ENCODE data around the gene LARGE1. TPM values are rescaled to one million over a fixed set of nuclear protein-coding genes. Genes with fewer than 3 reads are reported as not detected.

LARGE1 gene
- total RNA-seq, 1 experiment from 2014 or later = 2.5 TPM

DNA sequence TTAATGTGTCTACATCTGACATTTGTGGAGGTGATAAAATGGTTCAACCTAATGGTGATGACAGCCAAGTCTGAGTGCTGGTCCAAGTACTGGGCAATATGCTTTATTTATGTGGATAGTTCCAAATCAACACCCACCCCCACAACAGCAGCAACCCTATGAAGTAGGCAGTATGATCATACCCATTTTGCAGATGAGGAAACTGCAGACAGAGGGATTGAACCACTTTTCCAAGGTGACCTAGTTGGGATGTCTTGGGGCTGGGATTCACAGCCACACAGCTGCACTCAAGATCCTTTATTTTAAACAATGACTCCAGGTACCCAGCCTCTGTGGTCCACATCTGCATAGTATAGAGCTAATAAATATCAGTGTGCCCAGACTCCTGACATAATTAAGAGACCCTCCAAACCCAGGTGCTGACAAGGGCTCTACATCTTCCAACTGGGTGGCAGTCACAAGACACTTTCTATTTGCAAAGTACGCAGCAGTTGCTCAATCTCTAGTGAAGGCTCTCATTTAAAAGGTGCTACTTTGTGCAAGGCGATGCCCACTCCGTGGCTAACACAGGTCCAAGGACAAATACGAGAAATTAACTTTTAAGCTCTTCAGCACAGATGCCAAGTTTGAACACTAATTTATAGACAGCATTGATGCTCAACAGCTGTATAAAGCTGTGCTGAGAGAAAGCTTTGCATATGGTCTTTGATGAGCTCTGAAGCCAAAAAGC is 426.6 kb downstream of the LARGE1 start:
- no peak overlapping the region for H3K27ac ChIP-seq (ENCODE audit: low read length)
- ATAC-seq = no peak

DNA sequence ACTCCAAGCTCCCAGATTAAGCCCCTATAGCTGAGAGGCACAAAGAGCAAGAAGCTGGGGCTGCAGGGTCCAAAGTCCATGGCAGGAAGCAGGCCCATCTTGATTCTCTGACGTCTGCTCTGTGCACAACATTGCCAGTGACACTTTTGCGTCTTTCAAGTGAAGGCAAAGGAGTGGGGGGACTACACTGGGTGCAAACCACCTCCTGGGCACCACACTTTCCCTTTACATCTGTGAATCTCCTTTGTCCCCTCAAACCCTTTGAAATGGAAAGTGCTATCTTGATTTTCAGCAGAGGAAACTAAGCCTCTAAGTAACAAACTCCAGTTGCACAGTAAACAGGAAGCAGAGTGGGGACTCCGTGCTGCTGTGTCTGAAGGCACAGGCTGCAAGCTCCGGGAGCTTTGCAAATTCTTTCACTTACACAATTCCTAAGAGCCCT is 428.0 kb downstream of the LARGE1 start:
- Histone ChIP-seq H3K4me3 (ENCODE audit: low read depth in 2 of 2, low read length in 2 of 2) (no peak overlapping the region), H3K4me1 (ENCODE audit: control insufficient read depth, insufficient read depth, low read length) (no peaks in the 10 kb centered on the region), H3K27ac (ENCODE audit: low read length) (no peak overlapping the region), H3K9me3 (ENCODE audit: control insufficient read depth, insufficient read depth, low read depth, low read length) (no peaks in the 10 kb centered on the region), H3K36me3 (ENCODE audit: control insufficient read depth, insufficient read depth, low read length) (no peaks in the 10 kb centered on the region), H3K27me3 (ENCODE audit: control insufficient read depth, insufficient read depth, low read length) (no peaks in the 10 kb centered on the region)
- no peak for DNase-seq (ENCODE audit: low read depth, low spot score)
- ChIA-PET POLR2A (no interaction called here), CTCF (no interaction called here)
- no TSS peak for BruUV-seq (replicated peaks)
- in situ Hi-C loops (cut with HindIII; ENCODE audit: low pct_unique_long_range_greater_than_20kb, low sequenced_read_pairs) = no loop called here
- no peak for TF ChIP-seq SIN3A (IDR thresholded peaks at IDR 0.05; ENCODE audit: borderline replicate concordance, insufficient read depth, low read depth, low read length)
- no peak for TF ChIP-seq TCF7L2 (IDR thresholded peaks at IDR 0.05; ENCODE audit: low read depth, low read length)
- no peak for TF ChIP-seq POLR2AphosphoS5 (IDR thresholded peaks at IDR 0.05; ENCODE audit: low read depth, low read length)
- TF ChIP-seq, protein P1, sequence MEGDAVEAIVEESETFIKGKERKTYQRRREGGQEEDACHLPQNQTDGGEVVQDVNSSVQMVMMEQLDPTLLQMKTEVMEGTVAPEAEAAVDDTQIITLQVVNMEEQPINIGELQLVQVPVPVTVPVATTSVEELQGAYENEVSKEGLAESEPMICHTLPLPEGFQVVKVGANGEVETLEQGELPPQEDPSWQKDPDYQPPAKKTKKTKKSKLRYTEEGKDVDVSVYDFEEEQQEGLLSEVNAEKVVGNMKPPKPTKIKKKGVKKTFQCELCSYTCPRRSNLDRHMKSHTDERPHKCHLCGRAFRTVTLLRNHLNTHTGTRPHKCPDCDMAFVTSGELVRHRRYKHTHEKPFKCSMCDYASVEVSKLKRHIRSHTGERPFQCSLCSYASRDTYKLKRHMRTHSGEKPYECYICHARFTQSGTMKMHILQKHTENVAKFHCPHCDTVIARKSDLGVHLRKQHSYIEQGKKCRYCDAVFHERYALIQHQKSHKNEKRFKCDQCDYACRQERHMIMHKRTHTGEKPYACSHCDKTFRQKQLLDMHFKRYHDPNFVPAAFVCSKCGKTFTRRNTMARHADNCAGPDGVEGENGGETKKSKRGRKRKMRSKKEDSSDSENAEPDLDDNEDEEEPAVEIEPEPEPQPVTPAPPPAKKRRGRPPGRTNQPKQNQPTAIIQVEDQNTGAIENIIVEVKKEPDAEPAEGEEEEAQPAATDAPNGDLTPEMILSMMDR (IDR thresholded peaks at IDR 0.05) = no peak
- TF ChIP-seq, protein P2, sequence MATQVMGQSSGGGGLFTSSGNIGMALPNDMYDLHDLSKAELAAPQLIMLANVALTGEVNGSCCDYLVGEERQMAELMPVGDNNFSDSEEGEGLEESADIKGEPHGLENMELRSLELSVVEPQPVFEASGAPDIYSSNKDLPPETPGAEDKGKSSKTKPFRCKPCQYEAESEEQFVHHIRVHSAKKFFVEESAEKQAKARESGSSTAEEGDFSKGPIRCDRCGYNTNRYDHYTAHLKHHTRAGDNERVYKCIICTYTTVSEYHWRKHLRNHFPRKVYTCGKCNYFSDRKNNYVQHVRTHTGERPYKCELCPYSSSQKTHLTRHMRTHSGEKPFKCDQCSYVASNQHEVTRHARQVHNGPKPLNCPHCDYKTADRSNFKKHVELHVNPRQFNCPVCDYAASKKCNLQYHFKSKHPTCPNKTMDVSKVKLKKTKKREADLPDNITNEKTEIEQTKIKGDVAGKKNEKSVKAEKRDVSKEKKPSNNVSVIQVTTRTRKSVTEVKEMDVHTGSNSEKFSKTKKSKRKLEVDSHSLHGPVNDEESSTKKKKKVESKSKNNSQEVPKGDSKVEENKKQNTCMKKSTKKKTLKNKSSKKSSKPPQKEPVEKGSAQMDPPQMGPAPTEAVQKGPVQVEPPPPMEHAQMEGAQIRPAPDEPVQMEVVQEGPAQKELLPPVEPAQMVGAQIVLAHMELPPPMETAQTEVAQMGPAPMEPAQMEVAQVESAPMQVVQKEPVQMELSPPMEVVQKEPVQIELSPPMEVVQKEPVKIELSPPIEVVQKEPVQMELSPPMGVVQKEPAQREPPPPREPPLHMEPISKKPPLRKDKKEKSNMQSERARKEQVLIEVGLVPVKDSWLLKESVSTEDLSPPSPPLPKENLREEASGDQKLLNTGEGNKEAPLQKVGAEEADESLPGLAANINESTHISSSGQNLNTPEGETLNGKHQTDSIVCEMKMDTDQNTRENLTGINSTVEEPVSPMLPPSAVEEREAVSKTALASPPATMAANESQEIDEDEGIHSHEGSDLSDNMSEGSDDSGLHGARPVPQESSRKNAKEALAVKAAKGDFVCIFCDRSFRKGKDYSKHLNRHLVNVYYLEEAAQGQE (IDR thresholded peaks at IDR 0.05; ENCODE audit: insufficient read depth in 1 of 2, low read depth in 2 of 2, low read length in 1 of 2) = no peak
- intact Hi-C loops (cut with micrococcal nuclease; ENCODE audit: unreplicated experiment) = no loop called here
- ATAC-seq = no peak

More for the DNA sequence above, 426.6 kb downstream of the LARGE1 start:
- in situ Hi-C loops (cut with HindIII; ENCODE audit: low pct_unique_long_range_greater_than_20kb, low sequenced_read_pairs) (no loop called here), intact Hi-C loops (cut with micrococcal nuclease; ENCODE audit: unreplicated experiment) (no loop called here)
- Histone ChIP-seq H3K4me3 (ENCODE audit: low read depth in 2 of 2, low read length in 2 of 2) (no peak overlapping the region), H3K9me3 (ENCODE audit: control insufficient read depth, insufficient read depth, low read depth, low read length) (no peaks in the 10 kb centered on the region), H3K36me3 (ENCODE audit: control insufficient read depth, insufficient read depth, low read length) (no peaks in the 10 kb centered on the region), H3K4me1 (ENCODE audit: control insufficient read depth, insufficient read depth, low read length) (no peaks in the 10 kb centered on the region), H3K27me3 (ENCODE audit: control insufficient read depth, insufficient read depth, low read length) (no peaks in the 10 kb centered on the region)
- no peak for TF ChIP-seq SIN3A (IDR thresholded peaks at IDR 0.05; ENCODE audit: borderline replicate concordance, insufficient read depth, low read depth, low read length)
- no peak for TF ChIP-seq POLR2AphosphoS5 (IDR thresholded peaks at IDR 0.05; ENCODE audit: low read depth, low read length)
- TF ChIP-seq, protein P2 (IDR thresholded peaks at IDR 0.05; ENCODE audit: insufficient read depth in 1 of 2, low read depth in 2 of 2, low read length in 1 of 2) = no peak
- TF ChIP-seq, protein P1 (IDR thresholded peaks at IDR 0.05) = no peak
- TF ChIP-seq TCF7L2 (IDR thresholded peaks at IDR 0.05; ENCODE audit: low read depth, low read length) = no peak
- no TSS peak for BruUV-seq (replicated peaks)
- ChIA-PET CTCF (no interaction called here), POLR2A (no interaction called here)
- DNase-seq (ENCODE audit: low read depth, low spot score) = no peak

Measured in Panc1 (cell line).